ENCODE results near the gene GPR171. TPM values are rescaled to one million over a fixed set of nuclear protein-coding genes. Genes with fewer than 3 reads are reported as not detected.

GPR171 gene
- total RNA-seq, 1 donor from 2014 or later: 0.35 TPM

DNA sequence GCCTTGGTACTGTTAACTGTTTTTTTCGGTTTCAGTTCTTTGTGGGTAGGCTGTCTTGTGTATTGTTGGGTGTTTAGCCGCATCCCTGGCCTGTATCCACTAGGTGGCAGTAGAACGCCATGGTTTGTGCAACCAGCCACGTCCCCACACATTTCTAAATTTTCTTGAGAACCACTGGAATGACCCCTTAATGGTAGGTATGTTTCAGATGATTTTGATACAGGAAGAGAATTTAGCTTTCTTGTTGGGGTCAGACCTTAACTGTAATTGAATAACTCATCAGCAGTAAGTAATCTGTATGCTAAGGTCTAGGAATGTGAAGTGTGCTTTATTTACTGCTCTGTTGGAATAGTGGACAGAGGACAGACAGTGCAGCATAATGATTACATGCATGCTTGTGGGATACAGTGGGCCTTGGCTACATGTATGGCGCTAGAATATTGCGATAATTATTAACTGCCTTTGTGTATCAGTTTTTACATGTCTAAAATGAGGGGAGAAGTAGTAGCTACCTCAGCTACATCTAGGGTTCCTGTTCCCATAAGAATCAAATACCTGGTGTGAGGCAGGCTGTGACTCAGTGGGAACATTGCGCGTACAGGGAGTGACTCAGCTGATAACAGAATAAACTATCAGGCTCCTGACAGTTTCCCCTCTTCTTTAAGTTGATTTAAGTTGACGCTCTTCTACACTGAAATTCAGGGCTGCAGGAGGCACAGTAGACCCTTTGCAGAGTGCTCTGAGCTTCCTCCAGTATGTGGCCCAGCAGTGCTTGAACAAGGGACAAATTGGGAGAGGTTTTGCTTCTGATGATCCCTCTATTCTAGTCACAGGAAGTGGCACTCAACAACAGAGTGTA, 25.0 kb upstream of the GPR171 start:
- H3K27ac Mint-ChIP-seq: peak overlapping the region; percentile 65
- ChIA-PET POLR2A (interaction anchor here (1.1 to 4.5 kb wide), 3 partner anchors 38 to 60 kb away, joined by 3 to 91 read pairs (median 4); partner anchors contain the start of gene P2RY14), CTCF (interaction anchor here (0.7 to 9.8 kb wide), 22 partner anchors 11 to 691 kb away, joined by 3 to 237 read pairs (median 7); partner anchors contain the start of gene P2RY14)
- H3K4me3 Mint-ChIP-seq: no peak overlapping the region
- intact Hi-C loops (cut with micrococcal nuclease): loop anchor here (1.0 to 10.0 kb wide), 11 partner anchors 50 to 700 kb away; partner anchors contain the start of genes P2RY12 and P2RY14
- DNase-seq (peak; percentile 58), ATAC-seq (ENCODE audit: low read depth) (peak; percentile 86)
- peak; percentile 94 for TF ChIP-seq CTCF (IDR thresholded peaks at IDR 0.05)
- peaks cover 44% of the 10 kb centered on the region for H3K4me1 Mint-ChIP-seq
- H3K27me3 Mint-ChIP-seq: no peaks in the 10 kb centered on the region
- H3K36me3 Mint-ChIP-seq (ENCODE audit: low read depth): no peaks in the 10 kb centered on the region
- no peaks in the 10 kb centered on the region for H3K9me3 Mint-ChIP-seq

GRCh38 chr3:151227266-151227806, 24.3 kb upstream of the GPR171 start:
- H3K27ac Mint-ChIP-seq: peak overlapping the region; percentile 65
- no peaks in the 10 kb centered on the region for H3K9me3 Mint-ChIP-seq
- peaks cover 44% of the 10 kb centered on the region for H3K4me1 Mint-ChIP-seq
- no peak overlapping the region for H3K4me3 Mint-ChIP-seq
- POLR2A ChIA-PET: interaction anchor here (4.5 kb wide), 1 partner anchor 50 kb away, joined by 91 read pairs; the partner anchor contains the start of gene P2RY14
- no peaks in the 10 kb centered on the region for H3K36me3 Mint-ChIP-seq (ENCODE audit: low read depth)
- ATAC-seq (ENCODE audit: low read depth) (peak; percentile 20), DNase-seq (no peak)
- CTCF ChIA-PET: interaction anchor here (0.9 to 9.8 kb wide), 10 partner anchors 11 to 611 kb away, joined by 3 to 237 read pairs (median 10); partner anchors contain the start of gene P2RY14
- H3K27me3 Mint-ChIP-seq: no peaks in the 10 kb centered on the region
- intact Hi-C loops (cut with micrococcal nuclease): loop anchor here (1.0 to 10.0 kb wide), 11 partner anchors 51 to 699 kb away; partner anchors contain the start of genes P2RY12 and P2RY14
- no peak for TF ChIP-seq CTCF (IDR thresholded peaks at IDR 0.05)

DNA sequence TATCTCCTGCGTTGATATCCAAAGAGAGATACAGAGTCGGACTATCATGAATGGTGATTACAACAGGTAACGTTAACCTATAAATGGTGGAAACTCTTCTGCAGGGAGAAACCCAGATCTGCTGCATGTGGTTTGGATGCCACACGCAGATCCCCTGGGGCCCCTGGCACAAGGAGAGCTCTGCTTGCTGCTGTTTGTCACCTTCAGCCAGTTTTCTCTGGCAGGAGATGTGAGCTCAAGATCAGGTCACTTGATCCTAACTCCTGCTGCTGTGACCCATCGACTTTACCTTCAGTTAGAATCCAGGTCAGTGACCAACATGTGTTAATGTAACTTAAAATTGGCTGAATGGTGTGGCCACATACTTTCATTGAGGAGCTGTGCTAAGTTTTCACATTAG, 23.8 kb upstream of the GPR171 start:
- Mint-ChIP-seq H3K27ac (no peak overlapping the region), H3K9me3 (no peaks in the 10 kb centered on the region), H3K36me3 (ENCODE audit: low read depth) (no peaks in the 10 kb centered on the region), H3K4me3 (no peak overlapping the region), H3K27me3 (no peaks in the 10 kb centered on the region), H3K4me1 (peaks cover 39% of the 10 kb centered on the region)
- intact Hi-C loops (cut with micrococcal nuclease): loop anchor here (1.0 to 10.0 kb wide), 11 partner anchors 51 to 699 kb away; partner anchors contain the start of genes P2RY12 and P2RY14
- TF ChIP-seq CTCF (IDR thresholded peaks at IDR 0.05): no peak
- ATAC-seq (ENCODE audit: low read depth) (no peak), DNase-seq (no peak)
- CTCF ChIA-PET: interaction anchor here (0.9 to 9.8 kb wide), 7 partner anchors 26 to 240 kb away, joined by 3 to 237 read pairs (median 10); partner anchors contain the start of gene P2RY14
- POLR2A ChIA-PET: interaction anchor here (4.5 kb wide), 1 partner anchor 51 kb away, joined by 91 read pairs; the partner anchor contains the start of gene P2RY14

DNA sequence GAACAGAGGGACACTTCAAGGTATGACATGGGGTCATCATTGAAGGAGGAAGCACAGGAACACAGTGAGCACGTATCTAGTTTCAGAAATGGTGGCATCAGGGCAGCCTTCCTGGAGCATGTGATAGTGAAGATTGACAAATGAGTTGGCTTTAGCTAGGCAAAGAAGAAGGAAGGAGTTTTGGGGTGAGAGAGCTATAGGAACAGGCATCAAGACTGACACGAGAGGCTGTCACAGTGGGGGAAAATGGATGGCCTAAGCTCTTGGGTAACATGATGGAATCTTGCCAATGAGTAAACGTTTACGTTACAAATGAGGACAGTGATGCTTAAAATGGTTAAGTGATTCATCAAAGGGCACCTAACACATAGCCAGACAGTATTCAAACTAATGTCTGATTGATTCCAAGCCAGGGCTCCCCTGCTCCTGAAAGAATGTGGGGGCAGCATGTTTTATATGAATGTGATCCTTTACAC, 23.1 kb upstream of the GPR171 start:
- H3K9me3 Mint-ChIP-seq: no peaks in the 10 kb centered on the region
- TF ChIP-seq CTCF (IDR thresholded peaks at IDR 0.05): no peak
- no peaks in the 10 kb centered on the region for H3K36me3 Mint-ChIP-seq (ENCODE audit: low read depth)
- CTCF ChIA-PET: interaction anchor here (1.3 to 9.8 kb wide), 6 partner anchors 15 to 70 kb away, joined by 3 to 237 read pairs (median 4); partner anchors contain the start of gene P2RY14
- no peaks in the 10 kb centered on the region for H3K27me3 Mint-ChIP-seq
- H3K4me1 Mint-ChIP-seq: peaks cover 34% of the 10 kb centered on the region
- no peak overlapping the region for H3K27ac Mint-ChIP-seq
- DNase-seq (no peak), ATAC-seq (ENCODE audit: low read depth) (no peak)
- POLR2A ChIA-PET: no interaction called here
- intact Hi-C loops (cut with micrococcal nuclease): loop anchor here (5.0 to 10.0 kb wide), 5 partner anchors 156 to 691 kb away; partner anchors contain the start of gene P2RY12
- H3K4me3 Mint-ChIP-seq: no peak overlapping the region

Data from activated B cell treated with CpG ODN at 0.5 μM for 24 hours (primary cell).